TTC549 (cell line): ENCODE measurements around the gene SPATA25.
"Not testable (repeated sequence)": the region's sequence is repeated elsewhere in the genome, so short reads cannot be mapped to it uniquely, and the experiment has no call there.

Experiments used
- FAIRE-seq: peaks from 2 replicates; lab custom pipeline; 2012; peaks lifted over from hg19 to GRCh38; lab: Jason Lieb, UNC

The SPATA25 gene

DNA sequence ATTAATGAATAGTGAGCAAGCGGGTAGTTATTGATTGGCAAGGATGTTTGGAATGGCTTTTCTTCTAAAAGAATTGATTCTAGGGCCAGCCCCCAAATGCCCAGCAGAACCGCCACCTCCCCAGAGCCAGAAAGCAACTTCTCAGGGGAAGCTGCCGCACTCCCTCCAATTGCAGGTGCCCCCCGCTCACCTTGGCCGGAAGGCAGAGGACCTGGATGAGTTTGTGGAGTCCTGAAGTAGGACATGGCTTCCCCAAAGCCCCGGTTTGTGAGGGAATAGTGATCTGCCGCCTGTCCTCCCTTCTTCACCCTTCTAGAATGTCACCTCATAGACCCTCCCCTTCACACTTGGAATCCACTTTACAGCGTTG is at the start of gene SPATA25:
Gene SPATA25, minus strand, starts transcription at position 277 of the 370 bp plus-strand sequence. Its CDS starts 32 bp downstream, at position 245.
- FAIRE-seq = no peak

GRCh38 chr20:45935416-45936046 is 48.1 kb upstream of the SPATA25 start:
- no peak for FAIRE-seq

- no peak for FAIRE-seq
These were observed 47.4 kb upstream of the SPATA25 start, which contains the start of gene PCIF1 for GRCh38 chr20:45934586-45935415. Gene PCIF1 (plus strand): TSS chr20:45934683. CDS start chr20:45939000, 4,317 bp downstream.

- no peak for FAIRE-seq
These were observed 46.7 kb upstream of the SPATA25 start for GRCh38 chr20:45934046-45934585.

- FAIRE-seq = no peak
These were observed 46.0 kb upstream of the SPATA25 start for GRCh38 chr20:45933266-45934045.

- FAIRE-seq = not testable (repeated sequence)
These were observed 44.3 kb upstream of the SPATA25 start for GRCh38 chr20:45931680-45932079.

DNA sequence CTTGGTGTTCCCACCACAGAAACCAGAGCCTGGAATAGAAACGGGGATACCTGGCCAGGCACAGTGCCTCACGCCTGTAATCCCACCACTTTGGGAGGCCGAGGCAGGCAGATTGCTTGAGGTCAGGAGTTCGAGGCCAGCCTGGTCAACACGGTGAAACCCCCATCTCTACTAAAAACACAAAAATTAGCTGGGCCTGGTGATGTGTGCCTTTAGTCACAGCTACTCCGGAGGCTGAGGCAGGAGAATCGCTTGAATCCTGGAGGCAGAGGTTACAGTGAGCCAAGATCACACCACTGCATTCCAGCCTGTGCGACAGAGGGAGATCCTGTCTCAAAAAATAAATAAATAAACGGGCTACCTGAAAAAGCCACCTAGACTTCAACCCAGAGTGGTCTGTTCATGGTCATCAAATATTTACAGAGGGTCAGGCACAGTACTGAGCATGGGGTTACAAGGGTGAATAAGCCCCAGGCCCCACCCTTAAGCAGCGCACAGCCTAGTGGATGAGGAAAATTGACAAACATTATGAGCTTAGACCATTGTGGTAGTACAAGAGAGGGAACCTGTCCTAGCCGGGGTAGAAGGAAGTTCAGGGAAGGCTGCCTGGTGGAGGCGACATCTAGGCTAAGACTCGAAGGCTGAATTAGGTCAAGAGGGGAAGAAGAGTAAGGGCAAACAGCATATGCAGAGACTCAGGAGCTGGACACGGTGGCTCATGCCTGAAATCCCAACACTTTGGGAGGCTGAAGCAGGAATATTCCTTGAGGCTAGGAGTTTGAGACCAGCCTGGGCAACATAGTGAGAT is 39.9 kb upstream of the SPATA25 start:
- no peak for FAIRE-seq

DNA sequence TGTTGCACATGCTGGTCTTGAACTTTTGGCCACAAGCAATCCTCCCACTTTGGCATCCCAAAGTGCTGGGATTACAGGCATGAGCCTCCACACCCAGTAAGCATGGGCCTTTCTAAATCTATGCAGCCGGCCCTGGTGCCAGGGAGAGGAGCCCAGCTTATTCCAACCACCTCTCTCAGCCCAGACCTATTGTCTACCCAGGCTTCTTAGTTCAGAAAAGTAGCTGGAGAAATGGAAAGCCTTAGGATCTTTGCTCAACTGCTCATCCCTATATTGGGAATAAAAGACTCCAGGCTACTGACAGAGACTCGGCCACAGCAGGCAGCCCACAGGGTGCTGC is 39.3 kb upstream of the SPATA25 start:
- FAIRE-seq = no peak

DNA sequence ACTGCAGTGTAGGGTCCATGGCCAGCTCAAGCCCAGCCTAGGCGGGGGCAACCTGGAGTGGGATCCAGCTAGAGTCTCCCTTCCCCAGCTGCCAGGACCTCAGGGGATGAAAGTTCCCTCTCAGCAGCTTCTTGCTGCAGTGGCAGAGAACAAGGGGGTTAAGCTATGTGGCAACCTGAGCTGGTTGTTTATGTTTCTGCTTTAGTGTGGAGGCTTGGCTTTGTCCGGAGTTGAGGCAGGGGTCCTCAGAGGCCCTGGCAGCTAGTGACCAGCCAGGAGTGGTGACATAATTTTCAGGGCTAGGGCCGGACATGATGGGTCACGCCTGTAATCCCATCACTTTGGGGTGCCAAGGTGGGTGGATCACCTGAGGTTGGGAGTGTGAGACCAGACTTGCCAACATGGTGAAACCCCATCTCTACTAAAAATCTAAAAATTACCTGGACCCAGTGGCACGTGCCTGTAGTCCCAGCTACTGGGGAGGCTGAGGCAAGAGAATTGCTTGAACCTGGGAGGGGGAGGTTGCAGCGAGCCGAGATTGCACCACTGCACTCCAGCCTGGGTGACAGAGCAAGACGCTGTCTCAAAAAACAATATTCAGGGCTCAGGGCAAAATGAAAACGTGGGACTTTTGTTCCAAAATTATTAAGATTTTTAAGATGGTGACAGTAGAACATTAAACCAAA is 38.5 kb upstream of the SPATA25 start:
- no peak for FAIRE-seq

DNA sequence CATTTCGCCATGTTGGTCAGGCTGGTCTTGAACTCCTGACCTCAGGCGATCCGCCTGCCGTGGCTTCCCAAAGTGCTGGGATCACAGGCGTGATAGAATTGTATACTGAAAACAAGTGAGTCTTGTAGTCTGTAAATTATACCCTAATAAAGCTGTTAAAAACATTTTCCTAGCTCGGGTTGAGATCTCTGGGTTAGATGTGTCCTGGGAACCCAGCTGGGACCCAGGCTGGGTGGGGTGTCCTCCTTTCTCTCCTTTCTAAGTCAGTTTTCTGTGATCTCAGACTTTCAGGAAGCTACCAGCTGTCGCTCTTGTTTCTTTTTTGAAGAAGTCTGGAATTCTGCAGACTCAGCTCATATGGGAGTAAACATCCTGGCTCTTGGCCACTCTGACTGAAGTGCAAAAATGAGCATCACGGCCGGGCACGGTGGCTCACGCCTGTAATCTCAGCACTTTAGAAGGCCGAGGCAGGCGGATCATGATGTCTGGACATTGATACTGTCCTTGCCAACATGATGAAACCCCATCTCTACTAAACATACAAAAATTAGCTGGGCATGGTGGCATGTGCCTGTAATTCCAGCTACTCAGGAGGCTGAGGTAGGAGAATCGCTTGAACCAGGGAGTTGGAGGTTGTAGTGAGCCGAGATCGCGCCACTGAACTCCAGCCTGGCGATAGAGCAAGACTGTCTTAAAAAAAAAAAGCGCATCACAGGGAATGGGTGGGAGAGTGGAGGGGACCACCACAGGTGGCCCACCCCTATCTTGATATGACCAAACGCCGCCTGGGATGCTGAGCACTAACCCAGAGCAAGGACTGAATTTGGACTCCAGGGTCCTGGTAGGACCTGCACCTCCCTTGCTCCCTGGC is 37.2 kb upstream of the SPATA25 start:
- FAIRE-seq = no peak

DNA sequence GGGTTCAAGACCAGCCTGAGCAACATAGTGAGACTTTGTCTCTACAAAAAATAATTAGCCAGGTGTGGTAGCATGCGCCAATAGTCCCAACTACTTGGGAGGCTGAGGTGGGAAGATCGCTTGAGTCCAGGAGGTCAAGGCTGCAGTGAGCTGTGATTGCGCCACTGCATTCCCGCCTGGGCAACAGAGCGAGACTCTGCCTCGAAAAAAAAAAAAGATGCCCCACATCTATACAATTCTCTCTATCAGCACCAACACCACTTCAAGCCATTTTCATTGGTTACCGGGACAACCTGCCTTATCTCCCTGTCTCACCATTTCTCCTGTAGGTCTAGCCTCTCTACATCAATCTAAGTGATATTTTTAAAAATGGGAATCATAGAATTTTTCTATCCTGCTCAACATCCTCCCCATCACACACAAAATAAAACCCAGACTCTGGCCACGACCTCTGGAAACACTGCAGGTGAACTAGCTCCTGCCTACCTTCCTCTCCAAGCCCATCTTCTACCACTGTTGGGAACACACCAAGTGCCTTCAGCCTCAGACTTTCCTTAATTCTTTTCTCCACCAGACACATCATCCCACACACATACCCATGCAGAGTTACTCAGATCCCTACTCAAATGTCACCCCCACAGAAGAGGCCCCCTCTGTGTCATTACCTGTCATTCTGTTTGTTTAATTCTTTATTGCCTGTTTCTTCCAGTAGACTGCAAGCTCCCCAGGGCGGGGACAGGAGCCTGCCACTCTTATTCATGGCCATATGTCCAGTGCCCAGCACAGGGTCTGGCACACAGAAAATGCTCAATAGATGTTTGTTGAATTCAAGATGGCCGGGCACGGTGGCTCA is 34.1 kb upstream of the SPATA25 start:
- no peak for FAIRE-seq

- no peak for FAIRE-seq
These were observed 33.3 kb upstream of the SPATA25 start for GRCh38 chr20:45920462-45921336.

GRCh38 chr20:45919542-45920399 is 32.3 kb upstream of the SPATA25 start:
- FAIRE-seq = no peak

DNA sequence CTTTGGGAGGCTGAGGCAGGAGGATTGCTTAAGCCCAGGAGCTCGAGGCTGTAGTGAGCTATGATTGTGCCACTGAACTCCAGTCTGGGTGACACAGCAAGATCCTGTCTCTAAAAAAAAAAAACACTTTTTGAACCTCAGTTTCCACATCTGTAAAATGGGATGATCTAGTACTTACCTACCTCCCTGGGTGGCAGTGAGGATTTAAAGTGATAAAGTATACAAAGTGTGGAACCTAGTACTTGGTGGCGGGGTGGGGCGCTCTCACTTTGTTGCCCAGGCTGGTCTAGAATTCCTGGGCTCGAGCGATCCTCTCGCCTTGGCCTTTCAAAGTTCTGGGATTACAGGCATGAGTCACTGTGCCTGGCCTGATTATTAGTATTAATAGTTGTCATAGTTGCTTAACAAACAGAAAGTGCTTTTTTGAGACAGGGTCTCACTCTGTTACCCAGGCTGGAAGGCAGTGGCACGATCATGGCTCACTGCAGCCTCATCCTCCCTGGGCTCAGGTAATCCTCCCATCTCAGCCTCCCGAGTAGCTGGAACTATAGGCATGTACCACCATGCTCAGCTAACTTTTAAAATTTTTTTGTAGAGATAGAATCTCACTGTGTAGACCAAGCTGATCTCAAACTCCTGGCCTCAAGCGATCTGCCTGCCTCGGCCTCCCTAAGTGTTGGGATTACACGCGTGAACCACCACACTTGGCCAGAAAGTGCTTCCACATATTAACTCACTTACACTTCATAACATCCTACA is 31.5 kb upstream of the SPATA25 start:
- FAIRE-seq = no peak

GRCh38 chr20:45918182-45918737 is 30.8 kb upstream of the SPATA25 start:
- no peak for FAIRE-seq

DNA sequence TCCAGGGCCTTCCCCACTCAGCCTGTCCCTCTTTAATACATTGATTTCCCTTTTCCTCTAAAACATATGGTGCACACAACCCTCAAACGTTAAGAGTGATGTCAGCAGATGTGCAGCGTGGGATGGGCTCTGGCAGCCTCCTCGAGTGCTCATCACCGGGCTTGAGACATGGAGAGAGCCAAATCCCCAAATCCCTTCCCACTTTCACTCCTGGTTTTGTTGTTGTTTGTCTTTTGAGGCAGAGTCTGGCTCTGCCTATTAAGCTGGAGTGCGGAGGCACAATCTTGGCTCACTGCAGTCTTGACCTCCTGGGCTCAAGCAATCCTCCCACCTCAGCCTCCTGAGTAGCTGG is 30.3 kb upstream of the SPATA25 start:
- FAIRE-seq = no peak
